ENCODE data around the gene STIP1.

DNA sequence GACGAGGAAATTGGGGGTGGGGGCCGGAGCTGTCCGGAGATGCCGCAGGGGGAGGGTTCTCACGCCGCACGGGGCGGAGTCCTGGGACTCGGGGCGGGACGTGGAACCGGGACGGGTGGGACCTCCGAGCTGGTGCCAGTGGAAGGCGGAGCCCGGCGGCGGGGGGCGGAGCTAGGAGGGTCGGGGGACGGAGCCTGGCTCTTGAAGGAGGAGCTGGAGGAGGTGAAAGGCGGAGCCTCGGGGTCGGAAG is 55.2 kb downstream of the STIP1 start:
- no peak for TF ChIP-seq EZH2phosphoT487 (IDR thresholded peaks at IDR 0.05; ENCODE audit: low read depth)
- TF ChIP-seq CTCF (IDR thresholded peaks at IDR 0.05; ENCODE audit: low read depth, low read length), result no peak
